Measurements from ENCODE around the gene KCNA3. TPM values are rescaled to one million over a fixed set of nuclear protein-coding genes. Genes with fewer than 3 reads are reported as not detected.

KCNA3 gene
- total RNA-seq, 2 donors from 2014 or later, result 0.62 to 0.91 TPM

- WGBS, result 12% methylated on average over 34 of the region's 57 CpGs
- no peak for DNase-seq (ENCODE audit: low spot score)
- Histone ChIP-seq H3K4me1 (replicated peaks) (no peaks in the 10 kb centered on the region), H3K36me3 (no peaks in the 10 kb centered on the region), H3K27me3 (replicated peaks; ENCODE audit: insufficient read depth) (peaks cover 24% of the 10 kb centered on the region), H3K4me3 (peak overlapping the region; percentile 41 to 48), H3K27ac (no peak overlapping the region), H3K9me3 (no peaks in the 10 kb centered on the region)
- intact Hi-C loops (cut with DNase I), result no loop called here
- TF ChIP-seq CTCF (IDR thresholded peaks at IDR 0.05) (no peak), POLR2AphosphoS5 (IDR thresholded peaks at IDR 0.05) (no peak), POLR2A (IDR thresholded peaks at IDR 0.05) (no peak)
Measured at GRCh38 chr1:110675060-110675791, 486 bp upstream of the KCNA3 start.

- Histone ChIP-seq H3K4me1 (replicated peaks) (no peaks in the 10 kb centered on the region), H3K27ac (peak overlapping the region in 1 of 2 donors; percentile 30), H3K36me3 (no peaks in the 10 kb centered on the region), H3K9me3 (no peaks in the 10 kb centered on the region), H3K27me3 (replicated peaks; ENCODE audit: insufficient read depth) (peaks cover 24% of the 10 kb centered on the region), H3K4me3 (peak overlapping the region; percentile 41 to 48)
- TF ChIP-seq CTCF (IDR thresholded peaks at IDR 0.05) (no peak), POLR2AphosphoS5 (IDR thresholded peaks at IDR 0.05) (no peak), POLR2A (IDR thresholded peaks at IDR 0.05) (no peak)
- WGBS, result 41% methylated on average over 44 of the region's 51 CpGs
- DNase-seq (ENCODE audit: low spot score), result no peak
- intact Hi-C loops (cut with DNase I), result no loop called here
Measured at GRCh38 chr1:110673805-110674336, 869 bp downstream of the KCNA3 start.

- H3K4me3 ChIP-seq, result no peak overlapping the region
- TF ChIP-seq POLR2A (IDR thresholded peaks at IDR 0.05), result no peak
- no peak for TF ChIP-seq CTCF (IDR thresholded peaks at IDR 0.05)
- no peak for TF ChIP-seq POLR2AphosphoS5 (IDR thresholded peaks at IDR 0.05)
Measured at GRCh38 chr1:110673197-110673701, 1.5 kb downstream of the KCNA3 start.

GRCh38 chr1:110672753-110673108, 2.0 kb downstream of the KCNA3 start:
- H3K27ac ChIP-seq, result peak overlapping the region in 1 of 2 donors; percentile 30
- peaks cover 24% of the 10 kb centered on the region for H3K27me3 ChIP-seq (replicated peaks; ENCODE audit: insufficient read depth)
- intact Hi-C loops (cut with DNase I), result no loop called here
- no peaks in the 10 kb centered on the region for H3K9me3 ChIP-seq
- no peak for TF ChIP-seq POLR2A (IDR thresholded peaks at IDR 0.05)
- no peak for TF ChIP-seq POLR2AphosphoS5 (IDR thresholded peaks at IDR 0.05)
- H3K4me3 ChIP-seq, result no peak overlapping the region
- no peaks in the 10 kb centered on the region for H3K36me3 ChIP-seq
- 49% methylated on average over 4 of the region's 4 CpGs for WGBS
- H3K4me1 ChIP-seq (replicated peaks), result no peaks in the 10 kb centered on the region
- no peak for DNase-seq (ENCODE audit: low spot score)

More at GRCh38 chr1:110673197-110673701, 1.5 kb downstream of the KCNA3 start:
- Histone ChIP-seq H3K4me1 (replicated peaks) (no peaks in the 10 kb centered on the region), H3K27ac (peak overlapping the region in 1 of 2 donors; percentile 30), H3K36me3 (no peaks in the 10 kb centered on the region), H3K9me3 (no peaks in the 10 kb centered on the region), H3K27me3 (replicated peaks; ENCODE audit: insufficient read depth) (peaks cover 24% of the 10 kb centered on the region)
- no peak for DNase-seq (ENCODE audit: low spot score)
- 67% methylated on average over 25 of the region's 25 CpGs for WGBS
- intact Hi-C loops (cut with DNase I), result no loop called here

GRCh38 chr1:110672001-110672752, 2.6 kb downstream of the KCNA3 start:
- Histone ChIP-seq H3K9me3 (no peaks in the 10 kb centered on the region), H3K4me1 (replicated peaks) (no peaks in the 10 kb centered on the region), H3K27ac (no peak overlapping the region), H3K27me3 (replicated peaks; ENCODE audit: insufficient read depth) (peaks cover 24% of the 10 kb centered on the region), H3K36me3 (no peaks in the 10 kb centered on the region), H3K4me3 (no peak overlapping the region)
- 50% methylated on average over 12 of the region's 12 CpGs for WGBS
- no peak for DNase-seq (ENCODE audit: low spot score)
- intact Hi-C loops (cut with DNase I), result no loop called here
- TF ChIP-seq CTCF (IDR thresholded peaks at IDR 0.05), result no peak
- TF ChIP-seq POLR2A (IDR thresholded peaks at IDR 0.05), result no peak
- TF ChIP-seq POLR2AphosphoS5 (IDR thresholded peaks at IDR 0.05), result no peak
